IMR-90 (cell line): ENCODE data around the gene NR6A1. TPM values are rescaled to one million over a fixed set of nuclear protein-coding genes. Genes with fewer than 3 reads are reported as not detected.

Experiments
- ATAC-seq: fragments of 200-7000 bp; cut with Tn5 transposase; 2 replicates; pipeline ENCODE4 v1.9.1; 2020; ENCODE audit warnings: low read depth, mild to moderate bottlenecking, moderate library complexity
- BruUV-seq: library from RNA; stranded (reverse); fragments of 400-500 nt; replicated peaks from 2 replicates; lab custom pipeline; 2021; lab: Mats Ljungman, UMichigan
- CTCF ChIA-PET: fragments of 300-600 bp; formaldehyde crosslinking; extraction: SDS; loops from one replicate; lab custom pipeline; 2021; ENCODE audit warnings: antibody characterized with exemption; lab: Yijun Ruan, JAX
- POLR2A ChIA-PET: fragments of 300-600 bp; sonication (Branson Sonifier 250); formaldehyde crosslinking; loops from one replicate; lab custom pipeline; 2022; ENCODE audit warnings: antibody characterized with exemption; ENCODE audit not compliant: unreplicated experiment; lab: Charles Lee
- DNase-seq: peaks from one replicate; pipeline ENCODE4 v3.0.0; 2013
- H2AFZ ChIP-seq: replicated peaks from 2 replicates; pipeline ENCODE3; 2013; ENCODE audit warnings: low read length, mild to moderate bottlenecking; ENCODE audit not compliant: poor library complexity
- H2AK5ac ChIP-seq: 2 replicates; pipeline ENCODE4 v1.6.1; 2013; ENCODE audit warnings: low read depth, low read length, inconsistent platforms
- H2AK9ac ChIP-seq: replicated peaks from 2 replicates; pipeline ENCODE3; 2013; ENCODE audit warnings: mild to moderate bottlenecking, low read depth, low read length, moderate library complexity; ENCODE audit not compliant: poor library complexity
- H2BK120ac ChIP-seq: 2 replicates; pipeline ENCODE4 v1.6.1; 2013; ENCODE audit warnings: low read depth, low read length, inconsistent platforms
- H2BK15ac ChIP-seq: 3 replicates; pipeline ENCODE4 v1.6.1; 2013; ENCODE audit warnings: low read depth, low read length, inconsistent platforms
- H2BK20ac ChIP-seq: 2 replicates; pipeline ENCODE4 v1.6.1; 2013; ENCODE audit warnings: low read depth, mild to moderate bottlenecking, inconsistent platforms, low read length, moderate library complexity
- H2BK5ac ChIP-seq: 2 replicates; pipeline ENCODE4 v1.6.1; 2013; ENCODE audit warnings: mild to moderate bottlenecking, low read depth, low read length, inconsistent platforms; ENCODE audit not compliant: poor library complexity, severe bottlenecking
- H3K14ac ChIP-seq: replicated peaks from 2 replicates; pipeline ENCODE4 v1.6.1; 2013; ENCODE audit warnings: low read depth, low read length, inconsistent platforms
- H3K18ac ChIP-seq: 2 replicates; pipeline ENCODE4 v1.6.1; 2013; ENCODE audit warnings: low read depth, low read length, control low read depth
- H3K23ac ChIP-seq: 2 replicates; pipeline ENCODE4 v1.6.1; 2013; ENCODE audit warnings: low read depth, low read length, inconsistent platforms
- H3K27ac ChIP-seq: 2 replicates; pipeline ENCODE4 v1.5.1; 2013; ENCODE audit warnings: mild to moderate bottlenecking, control low read depth, low read length; ENCODE audit not compliant: insufficient read depth
- H3K27me3 ChIP-seq: 2 replicates; pipeline ENCODE4 v1.6.1; 2013; ENCODE audit warnings: low read length; ENCODE audit not compliant: control insufficient read depth, insufficient read depth
- H3K36me3 ChIP-seq: 2 replicates; pipeline ENCODE4 v1.6.1; 2013; ENCODE audit warnings: low read length, mixed read lengths; ENCODE audit not compliant: control insufficient read depth, insufficient read depth
- H3K4ac ChIP-seq: 2 replicates; pipeline ENCODE4 v1.6.1; 2013; ENCODE audit warnings: low read depth, low read length, inconsistent platforms
- H3K4me1 ChIP-seq: 2 replicates; pipeline ENCODE4 v1.6.1; 2013; ENCODE audit warnings: low read length, mixed read lengths; ENCODE audit not compliant: control insufficient read depth, insufficient read depth
- H3K4me2 ChIP-seq: 2 replicates; pipeline ENCODE4 v1.6.1; 2013; ENCODE audit warnings: low read depth, mild to moderate bottlenecking, control low read depth, low read length, moderate library complexity
- H3K4me3 ChIP-seq: 2 replicates; pipeline ENCODE4 v1.5.1; 2013; ENCODE audit warnings: low read depth, mild to moderate bottlenecking, control low read depth, low read length, moderate library complexity; ENCODE audit not compliant: insufficient read depth
- H3K56ac ChIP-seq: 2 replicates; pipeline ENCODE4 v1.6.1; 2013; ENCODE audit warnings: low read length, inconsistent platforms; ENCODE audit not compliant: insufficient read depth; ENCODE audit errors: extremely low read depth
- H3K79me1 ChIP-seq, 2 experiments: 2 replicates each; pipeline ENCODE4 v1.6.1; 2013; ENCODE audit warnings: low read length in 2 of 2, inconsistent platforms in 1 of 2, low read depth in 1 of 2
- H3K9ac ChIP-seq: 2 replicates; pipeline ENCODE4 v1.6.1; 2013; ENCODE audit warnings: low read depth, low read length, control low read depth
- H3K9me1 ChIP-seq: 2 replicates; pipeline ENCODE4 v1.6.1; 2013; ENCODE audit warnings: low read length, inconsistent platforms; ENCODE audit not compliant: insufficient read depth
- H3K9me3 ChIP-seq: 2 replicates; pipeline ENCODE4 v1.6.1; 2013; ENCODE audit warnings: low read length; ENCODE audit not compliant: control insufficient read depth, insufficient read depth
- H4K20me1 ChIP-seq: 2 replicates; pipeline ENCODE4 v1.6.1; 2013; ENCODE audit warnings: low read length, inconsistent platforms; ENCODE audit not compliant: insufficient read depth
- H4K5ac ChIP-seq: 2 replicates; pipeline ENCODE4 v1.6.1; 2013; ENCODE audit warnings: mild to moderate bottlenecking, low read depth, low read length, control low read depth
- H4K8ac ChIP-seq, 2 experiments: 2 replicates each; pipeline ENCODE4 v1.6.1; 2013; ENCODE audit warnings: low read depth in 2 of 2, low read length in 2 of 2, control low read depth in 1 of 2, inconsistent platforms in 1 of 2
- H4K91ac ChIP-seq: 2 replicates; pipeline ENCODE4 v1.6.1; 2013; ENCODE audit warnings: low read depth, low read length, inconsistent platforms; ENCODE audit not compliant: insufficient read depth
- BHLHE40 ChIP-seq: fragments of 150-350 bp; IDR thresholded peaks from 2 replicates; pipeline ENCODE4 v1.6.1; 2016; ENCODE audit warnings: mild to moderate bottlenecking, low read depth, low read length
- CHD1 ChIP-seq: IDR thresholded peaks from 2 replicates; pipeline ENCODE4 v1.6.1; 2012; ENCODE audit warnings: low read depth, low read length, improper control_type of control experiment
- MXI1 ChIP-seq: IDR thresholded peaks from 2 replicates; pipeline ENCODE4 v1.6.1; 2012; ENCODE audit warnings: low read depth, mild to moderate bottlenecking, low read length, moderate library complexity, borderline replicate concordance
- POLR2A ChIP-seq: IDR thresholded peaks from 2 replicates; pipeline ENCODE4 v1.6.1; 2012; ENCODE audit warnings: mild to moderate bottlenecking, low read depth, low read length
- RAD21 ChIP-seq: IDR thresholded peaks from 2 replicates; pipeline ENCODE4 v1.6.1; 2012; ENCODE audit warnings: low read length, improper control_type of control experiment
- RCOR1 ChIP-seq: IDR thresholded peaks from 2 replicates; pipeline ENCODE4 v1.6.1; 2012; ENCODE audit warnings: mild to moderate bottlenecking, low read length, improper control_type of control experiment; ENCODE audit not compliant: insufficient replicate concordance
- SMC3 ChIP-seq: fragments of 150-350 bp; IDR thresholded peaks from 2 replicates; pipeline ENCODE4 v1.6.1; 2016; ENCODE audit warnings: low read depth, mild to moderate bottlenecking, antibody characterized with exemption, low read length, moderate library complexity
- WGBS, 2 experiments: methylation state at CpG; one replicate each; pipeline versions ENCODE4 v1.1.5 to v1.1.7; 2013; ENCODE audit warnings: missing lambda C conversion rate in 2 of 2; ENCODE audit not compliant: insufficient read length in 1 of 2; ENCODE audit errors: extremely low coverage in 2 of 2; 5-methylcytosine and 5-hydroxymethylcytosine counted together
- dilution Hi-C: fragments of 300-500 bp; cut with HindIII; formaldehyde crosslinking; loops from one replicate; pipeline ENCODE4 v1.14.3; 2018; ENCODE audit warnings: low sequenced_read_pairs; ENCODE audit not compliant: unreplicated experiment
- in situ Hi-C: fragments of 300-500 bp; cut with MboI; formaldehyde crosslinking; loops from 3 replicates; pipeline ENCODE4 v1.14.3; 2019; ENCODE audit warnings: low sequenced_read_pairs, inconsistent platforms, mixed read lengths
- intact Hi-C: fragments of 100-400 bp; cut with micrococcal nuclease; formaldehyde crosslinking; loops from 2 replicates; pipeline ENCODE4 v1.10.0; 2022
- polyA plus RNA-seq, 3 experiments: library from polyadenylated mRNA; depleted of rRNA; stranded (reverse); fragments of >200 nt; gene quantifications; 2 replicates each; pipeline ENCODE4 v1.2.3, GENCODE V29; 2012; ENCODE audit warnings: low replicate concordance in 1 of 3
- total RNA-seq: library from RNA; depleted of rRNA; stranded (reverse); fragments of >200 nt; gene quantifications from 2 replicates; pipeline ENCODE4 v1.2.3, GENCODE V29; 2012
- TF ChIP-seq, protein P1 (sequence below): conservative IDR thresholded peaks from 2 replicates; pipeline ENCODE4 v1.5.1; 2012; ENCODE audit warnings: mild to moderate bottlenecking, low read depth, low read length, improper control_type of control experiment
- TF ChIP-seq, protein P2 (sequence below): fragments of 150-350 bp; IDR thresholded peaks from 2 replicates; pipeline ENCODE4 v1.6.1; 2017; ENCODE audit warnings: mild to moderate bottlenecking, antibody characterized with exemption, low read length, low read depth
- TF ChIP-seq, protein P3 (sequence below): fragments of 150-350 bp; IDR thresholded peaks from 2 replicates; pipeline ENCODE4 v1.6.1; 2016; ENCODE audit warnings: low read depth, mild to moderate bottlenecking, low read length, moderate library complexity, borderline replicate concordance

NR6A1 gene
- total and polyA plus RNA-seq, 2 of the 4 experiments (the other 2 are of a cell fraction), result 0.14 to 0.36 TPM

DNA sequence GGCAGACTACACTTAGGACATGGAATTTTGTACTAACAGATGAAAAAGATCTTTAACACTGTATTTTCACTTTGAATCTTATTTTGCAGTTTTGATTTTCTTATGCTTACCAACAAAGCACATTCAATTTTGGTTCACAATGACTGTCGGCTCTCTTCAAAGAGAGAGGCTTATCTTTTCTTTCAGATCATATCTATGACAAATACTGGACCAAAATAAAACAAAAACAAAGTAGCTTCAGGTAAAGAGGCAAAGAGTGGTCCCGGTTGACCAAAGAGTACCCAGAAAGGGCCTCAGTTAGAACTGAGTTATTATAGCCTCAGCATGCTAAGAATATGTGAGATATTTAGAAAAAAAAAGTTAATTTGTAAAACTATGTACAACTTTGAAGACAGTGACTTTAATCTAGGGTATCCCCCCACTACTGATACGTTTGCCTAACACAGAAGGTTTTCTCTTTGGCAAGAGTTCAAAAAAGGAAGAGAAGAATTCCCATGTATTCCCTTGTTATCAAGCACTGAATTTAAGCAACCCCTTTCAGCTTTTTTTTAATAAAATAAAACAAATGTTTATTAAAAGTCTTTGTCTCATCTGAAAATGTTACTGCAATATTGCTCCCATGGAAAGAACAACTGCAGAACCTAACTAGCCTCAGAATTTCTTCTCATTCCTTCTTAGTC is 50.5 kb downstream of the NR6A1 start:
- H2BK120ac ChIP-seq, result no peak overlapping the region
- ATAC-seq (no peak), DNase-seq (no peak)
- peaks cover 4% of the 10 kb centered on the region; the same call in 1 of the 2 replicates for H4K20me1 ChIP-seq
- H3K27ac ChIP-seq, result no peak overlapping the region
- CTCF ChIA-PET, result interaction anchor here (0.6 to 1.1 kb wide), 2 partner anchors 11 to 20 kb away, joined by 3 read pairs; no protein-coding TSS in a partner anchor
- H4K91ac ChIP-seq, result no peak overlapping the region
- TF ChIP-seq MXI1 (no peak), BHLHE40 (no peak), RAD21 (no peak), POLR2A (no peak), SMC3 (no peak), CHD1 (no peak), RCOR1 (no peak)
- TF ChIP-seq, protein P1, sequence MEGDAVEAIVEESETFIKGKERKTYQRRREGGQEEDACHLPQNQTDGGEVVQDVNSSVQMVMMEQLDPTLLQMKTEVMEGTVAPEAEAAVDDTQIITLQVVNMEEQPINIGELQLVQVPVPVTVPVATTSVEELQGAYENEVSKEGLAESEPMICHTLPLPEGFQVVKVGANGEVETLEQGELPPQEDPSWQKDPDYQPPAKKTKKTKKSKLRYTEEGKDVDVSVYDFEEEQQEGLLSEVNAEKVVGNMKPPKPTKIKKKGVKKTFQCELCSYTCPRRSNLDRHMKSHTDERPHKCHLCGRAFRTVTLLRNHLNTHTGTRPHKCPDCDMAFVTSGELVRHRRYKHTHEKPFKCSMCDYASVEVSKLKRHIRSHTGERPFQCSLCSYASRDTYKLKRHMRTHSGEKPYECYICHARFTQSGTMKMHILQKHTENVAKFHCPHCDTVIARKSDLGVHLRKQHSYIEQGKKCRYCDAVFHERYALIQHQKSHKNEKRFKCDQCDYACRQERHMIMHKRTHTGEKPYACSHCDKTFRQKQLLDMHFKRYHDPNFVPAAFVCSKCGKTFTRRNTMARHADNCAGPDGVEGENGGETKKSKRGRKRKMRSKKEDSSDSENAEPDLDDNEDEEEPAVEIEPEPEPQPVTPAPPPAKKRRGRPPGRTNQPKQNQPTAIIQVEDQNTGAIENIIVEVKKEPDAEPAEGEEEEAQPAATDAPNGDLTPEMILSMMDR, result no peak
- TF ChIP-seq, protein P2, sequence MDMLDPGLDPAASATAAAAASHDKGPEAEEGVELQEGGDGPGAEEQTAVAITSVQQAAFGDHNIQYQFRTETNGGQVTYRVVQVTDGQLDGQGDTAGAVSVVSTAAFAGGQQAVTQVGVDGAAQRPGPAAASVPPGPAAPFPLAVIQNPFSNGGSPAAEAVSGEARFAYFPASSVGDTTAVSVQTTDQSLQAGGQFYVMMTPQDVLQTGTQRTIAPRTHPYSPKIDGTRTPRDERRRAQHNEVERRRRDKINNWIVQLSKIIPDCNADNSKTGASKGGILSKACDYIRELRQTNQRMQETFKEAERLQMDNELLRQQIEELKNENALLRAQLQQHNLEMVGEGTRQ, result no peak
- TF ChIP-seq, protein P3, sequence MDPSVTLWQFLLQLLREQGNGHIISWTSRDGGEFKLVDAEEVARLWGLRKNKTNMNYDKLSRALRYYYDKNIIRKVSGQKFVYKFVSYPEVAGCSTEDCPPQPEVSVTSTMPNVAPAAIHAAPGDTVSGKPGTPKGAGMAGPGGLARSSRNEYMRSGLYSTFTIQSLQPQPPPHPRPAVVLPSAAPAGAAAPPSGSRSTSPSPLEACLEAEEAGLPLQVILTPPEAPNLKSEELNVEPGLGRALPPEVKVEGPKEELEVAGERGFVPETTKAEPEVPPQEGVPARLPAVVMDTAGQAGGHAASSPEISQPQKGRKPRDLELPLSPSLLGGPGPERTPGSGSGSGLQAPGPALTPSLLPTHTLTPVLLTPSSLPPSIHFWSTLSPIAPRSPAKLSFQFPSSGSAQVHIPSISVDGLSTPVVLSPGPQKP, result no peak
- H3K56ac ChIP-seq, result no peak overlapping the region
- no peak overlapping the region for H3K23ac ChIP-seq
- in situ Hi-C loops, result loop anchor here (25.0 kb wide), 1 partner anchor 308 kb away; the partner anchor contains the start of gene PSMB7
- no TSS peak for BruUV-seq
- POLR2A ChIA-PET, result no interaction called here
- no peak overlapping the region for H2AFZ ChIP-seq
- H2BK15ac ChIP-seq, result no peak overlapping the region
- peaks cover 11% of the 10 kb centered on the region for H3K4me1 ChIP-seq
- intact Hi-C loops, result no loop called here
- H3K4me2 ChIP-seq, result no peak overlapping the region
- H3K4me3 ChIP-seq, result no peak overlapping the region
- H3K18ac ChIP-seq, result no peak overlapping the region
- H3K79me1 ChIP-seq, result no peaks in the 10 kb centered on the region
- H3K4ac ChIP-seq, result no peak overlapping the region
- H4K8ac ChIP-seq, result no peak overlapping the region
- H2BK20ac ChIP-seq, result no peak overlapping the region
- WGBS, 2 experiments, result 0% methylated on average over 1 of the region's 3 CpGs; no CpG with 5 or more reads in 1 of the 2 experiments
- no peak overlapping the region for H3K14ac ChIP-seq
- H3K9me1 ChIP-seq, result peaks cover 7% of the 10 kb centered on the region
- no peak overlapping the region for H4K5ac ChIP-seq
- H2AK9ac ChIP-seq, result no peak overlapping the region
- no peaks in the 10 kb centered on the region for H3K36me3 ChIP-seq
- H3K27me3 ChIP-seq, result no peaks in the 10 kb centered on the region
- H3K9me3 ChIP-seq, result no peaks in the 10 kb centered on the region
- no peak overlapping the region for H2AK5ac ChIP-seq
- dilution Hi-C loops, result no loop called here
- H3K9ac ChIP-seq, result no peak overlapping the region
- H2BK5ac ChIP-seq, result no peak overlapping the region
